ENCODE measurements around the gene UIMC1.

- TF ChIP-seq CTCF (conservative IDR thresholded peaks at IDR 0.05 in 1 of 2, IDR thresholded peaks at IDR 0.05 in 1 of 2; ENCODE audit: extremely low read depth in 1 of 2, insufficient read depth in 1 of 2, low read depth in 1 of 2, low read length in 2 of 2): no peak
- no peak for TF ChIP-seq EZH2 (IDR thresholded peaks at IDR 0.05; ENCODE audit: borderline replicate concordance, low read length)
Observed at GRCh38 chr5:176855598-176855997, 151.0 kb downstream of the UIMC1 start.
